ENCODE data around the gene SLC13A3. TPM values are rescaled to one million over a fixed set of nuclear protein-coding genes. Genes with fewer than 3 reads are reported as not detected.

Gene SLC13A3
- total RNA-seq, 1 donor from 2014 or later = 0.66 TPM

DNA sequence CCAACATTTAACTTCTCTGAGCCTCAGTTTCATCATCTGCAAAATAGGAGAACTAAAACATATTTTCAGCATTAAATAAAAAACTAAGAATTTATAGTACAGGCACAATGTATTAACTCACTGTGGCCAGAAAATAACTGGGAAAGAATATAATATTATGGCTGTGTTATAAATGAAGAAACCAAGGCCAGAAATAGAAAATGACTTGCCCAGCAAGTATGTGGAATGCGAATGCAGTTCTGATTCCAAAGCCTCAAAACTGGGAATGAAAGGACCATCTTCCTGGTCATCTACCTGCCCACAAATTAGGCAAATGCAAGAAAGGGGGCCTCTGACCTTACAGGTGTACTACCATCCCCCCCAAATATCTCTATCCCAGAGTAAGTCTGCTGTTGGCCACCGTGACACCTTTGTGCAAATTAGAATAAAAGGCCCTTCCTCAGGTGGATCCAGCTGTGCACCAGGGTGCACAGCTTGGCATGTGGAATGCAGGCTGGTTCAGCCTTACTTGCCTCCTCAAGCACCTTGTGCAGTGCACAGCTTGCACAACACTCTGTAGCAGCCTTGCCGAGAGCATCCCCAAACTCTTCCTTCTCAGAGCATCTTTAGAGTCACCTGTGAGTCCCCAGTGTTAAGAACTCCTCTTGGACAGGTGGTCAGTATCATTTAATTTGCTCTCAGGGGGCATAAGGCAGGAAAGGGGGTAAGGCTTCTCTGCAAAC lies 4.4 kb downstream of the SLC13A3 start:
- no peak overlapping the region for H3K4me3 ChIP-seq (ENCODE audit: insufficient read depth, low read depth, low read length)
- H4K20me1 ChIP-seq (ENCODE audit: insufficient read depth, low read length) = no peaks in the 10 kb centered on the region
- peaks cover 24% of the 10 kb centered on the region for H3K27me3 Mint-ChIP-seq (ENCODE audit: low read depth, unreplicated experiment)
- no peaks in the 10 kb centered on the region for H3K36me3 ChIP-seq (ENCODE audit: insufficient read depth, low read length)
- H2AFZ ChIP-seq (ENCODE audit: low read depth, low read length) = no peak overlapping the region
- DNase-seq (ENCODE audit: low read depth) = peak; percentile 6
- no peaks in the 10 kb centered on the region for H3K36me3 Mint-ChIP-seq (ENCODE audit: low read depth, unreplicated experiment)
- no peak for FAIRE-seq
- peaks cover 9% of the 10 kb centered on the region for H3K4me1 Mint-ChIP-seq (ENCODE audit: low read depth, unreplicated experiment)
- no peaks in the 10 kb centered on the region for H3K9me3 ChIP-seq (ENCODE audit: insufficient read depth, low read depth, low read length)
- no peak overlapping the region for H3K27ac ChIP-seq (ENCODE audit: low read depth, low read length)
- no peak overlapping the region for H3K4me3 Mint-ChIP-seq (ENCODE audit: unreplicated experiment)
- no peak overlapping the region for H3K27ac Mint-ChIP-seq (ENCODE audit: unreplicated experiment)
- peaks cover 2% of the 10 kb centered on the region for H3K9me3 Mint-ChIP-seq (ENCODE audit: unreplicated experiment)
- peaks cover 17% of the 10 kb centered on the region for H3K27me3 ChIP-seq (ENCODE audit: insufficient read depth, low read length)
- H3K4me2 ChIP-seq (ENCODE audit: low read length) = no peak overlapping the region
- H3K4me1 ChIP-seq (ENCODE audit: insufficient read depth, low read length) = no peaks in the 10 kb centered on the region
- H3K79me2 ChIP-seq (ENCODE audit: insufficient read depth, low read length) = no peaks in the 10 kb centered on the region
- H3K9ac ChIP-seq (ENCODE audit: low read length) = no peak overlapping the region
- TF ChIP-seq EZH2 (IDR thresholded peaks at IDR 0.05; ENCODE audit: insufficient read depth, low read length) = no peak
- TF ChIP-seq, protein P1, sequence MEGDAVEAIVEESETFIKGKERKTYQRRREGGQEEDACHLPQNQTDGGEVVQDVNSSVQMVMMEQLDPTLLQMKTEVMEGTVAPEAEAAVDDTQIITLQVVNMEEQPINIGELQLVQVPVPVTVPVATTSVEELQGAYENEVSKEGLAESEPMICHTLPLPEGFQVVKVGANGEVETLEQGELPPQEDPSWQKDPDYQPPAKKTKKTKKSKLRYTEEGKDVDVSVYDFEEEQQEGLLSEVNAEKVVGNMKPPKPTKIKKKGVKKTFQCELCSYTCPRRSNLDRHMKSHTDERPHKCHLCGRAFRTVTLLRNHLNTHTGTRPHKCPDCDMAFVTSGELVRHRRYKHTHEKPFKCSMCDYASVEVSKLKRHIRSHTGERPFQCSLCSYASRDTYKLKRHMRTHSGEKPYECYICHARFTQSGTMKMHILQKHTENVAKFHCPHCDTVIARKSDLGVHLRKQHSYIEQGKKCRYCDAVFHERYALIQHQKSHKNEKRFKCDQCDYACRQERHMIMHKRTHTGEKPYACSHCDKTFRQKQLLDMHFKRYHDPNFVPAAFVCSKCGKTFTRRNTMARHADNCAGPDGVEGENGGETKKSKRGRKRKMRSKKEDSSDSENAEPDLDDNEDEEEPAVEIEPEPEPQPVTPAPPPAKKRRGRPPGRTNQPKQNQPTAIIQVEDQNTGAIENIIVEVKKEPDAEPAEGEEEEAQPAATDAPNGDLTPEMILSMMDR (IDR thresholded peaks at IDR 0.05; ENCODE audit: insufficient read depth, low read depth, low read length) = no peak

DNA sequence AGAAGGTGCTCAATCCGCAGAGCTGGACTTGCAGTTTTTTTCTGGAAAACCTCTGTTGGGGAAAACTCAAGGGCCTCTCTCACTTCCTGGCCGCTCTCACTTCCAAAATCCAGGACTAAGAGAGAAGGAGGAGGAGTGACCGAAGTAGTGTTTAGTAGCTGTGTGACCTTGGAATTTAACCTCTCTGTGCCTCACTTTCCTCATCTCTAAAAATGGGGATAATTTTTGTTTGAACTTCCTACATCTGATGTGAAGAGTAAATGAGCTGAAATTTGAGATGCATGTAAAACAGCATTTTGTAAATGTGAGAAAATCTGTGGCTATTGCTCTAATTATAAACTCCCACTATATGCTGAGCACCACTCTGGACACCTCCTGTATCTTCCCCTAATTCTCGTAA lies 5.1 kb downstream of the SLC13A3 start:
- H3K4me3 Mint-ChIP-seq (ENCODE audit: unreplicated experiment) = no peak overlapping the region
- no peaks in the 10 kb centered on the region for H3K36me3 ChIP-seq (ENCODE audit: insufficient read depth, low read length)
- H3K9me3 Mint-ChIP-seq (ENCODE audit: unreplicated experiment) = peaks cover 2% of the 10 kb centered on the region
- DNase-seq (ENCODE audit: low read depth) = no peak
- TF ChIP-seq, protein P1 (IDR thresholded peaks at IDR 0.05; ENCODE audit: insufficient read depth, low read depth, low read length) = no peak
- no peak for TF ChIP-seq EZH2 (IDR thresholded peaks at IDR 0.05; ENCODE audit: insufficient read depth, low read length)
- no peaks in the 10 kb centered on the region for H3K4me1 ChIP-seq (ENCODE audit: insufficient read depth, low read length)
- peaks cover 1% of the 10 kb centered on the region for H3K36me3 Mint-ChIP-seq (ENCODE audit: low read depth, unreplicated experiment)
- H3K9me3 ChIP-seq (ENCODE audit: insufficient read depth, low read depth, low read length) = no peaks in the 10 kb centered on the region
- no peaks in the 10 kb centered on the region for H4K20me1 ChIP-seq (ENCODE audit: insufficient read depth, low read length)
- H3K79me2 ChIP-seq (ENCODE audit: insufficient read depth, low read length) = no peaks in the 10 kb centered on the region
- no peak overlapping the region for H3K27ac ChIP-seq (ENCODE audit: low read depth, low read length)
- H3K27me3 ChIP-seq (ENCODE audit: insufficient read depth, low read length) = peaks cover 12% of the 10 kb centered on the region
- H3K4me1 Mint-ChIP-seq (ENCODE audit: low read depth, unreplicated experiment) = peaks cover 9% of the 10 kb centered on the region
- H2AFZ ChIP-seq (ENCODE audit: low read depth, low read length) = no peak overlapping the region
- no peak overlapping the region for H3K27ac Mint-ChIP-seq (ENCODE audit: unreplicated experiment)
- peaks cover 20% of the 10 kb centered on the region for H3K27me3 Mint-ChIP-seq (ENCODE audit: low read depth, unreplicated experiment)
- no peak overlapping the region for H3K4me3 ChIP-seq (ENCODE audit: insufficient read depth, low read depth, low read length)
- H3K9ac ChIP-seq (ENCODE audit: low read length) = no peak overlapping the region
- FAIRE-seq = no peak
- H3K4me2 ChIP-seq (ENCODE audit: low read length) = no peak overlapping the region

DNA sequence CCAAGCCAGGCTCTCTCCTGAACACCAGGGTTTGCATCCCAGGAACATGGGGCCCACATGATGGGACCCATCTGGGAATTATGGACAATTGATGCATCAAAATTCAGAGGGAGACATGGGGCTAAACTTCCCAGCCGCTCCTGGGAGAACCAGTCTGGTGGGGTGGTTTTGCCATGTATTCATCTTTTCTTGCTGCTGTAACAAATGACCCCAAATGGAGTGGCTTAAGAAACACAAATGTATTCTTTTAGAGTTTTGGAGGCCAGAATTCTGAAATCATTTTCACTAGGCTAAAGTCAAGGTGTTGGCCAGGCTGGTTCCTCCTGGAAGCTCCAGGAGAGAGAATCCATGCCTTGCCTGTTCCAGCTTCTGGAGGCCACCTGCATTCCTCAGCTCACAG lies 6.5 kb downstream of the SLC13A3 start:
- H3K27ac Mint-ChIP-seq (ENCODE audit: unreplicated experiment) = no peak overlapping the region
- Histone ChIP-seq H3K9me3 (ENCODE audit: insufficient read depth, low read depth, low read length) (no peaks in the 10 kb centered on the region), H4K20me1 (ENCODE audit: insufficient read depth, low read length) (no peaks in the 10 kb centered on the region), H3K79me2 (ENCODE audit: insufficient read depth, low read length) (no peaks in the 10 kb centered on the region), H3K4me3 (ENCODE audit: insufficient read depth, low read depth, low read length) (no peak overlapping the region), H3K9ac (ENCODE audit: low read length) (no peak overlapping the region), H3K36me3 (ENCODE audit: insufficient read depth, low read length) (no peaks in the 10 kb centered on the region), H2AFZ (ENCODE audit: low read depth, low read length) (no peak overlapping the region), H3K27me3 (ENCODE audit: insufficient read depth, low read length) (no peaks in the 10 kb centered on the region), H3K4me2 (ENCODE audit: low read length) (no peak overlapping the region), H3K4me1 (ENCODE audit: insufficient read depth, low read length) (no peaks in the 10 kb centered on the region), H3K27ac (ENCODE audit: low read depth, low read length) (no peak overlapping the region)
- DNase-seq (ENCODE audit: low read depth) (no peak), FAIRE-seq (no peak)
- H3K9me3 Mint-ChIP-seq (ENCODE audit: unreplicated experiment) = no peaks in the 10 kb centered on the region
- H3K4me1 Mint-ChIP-seq (ENCODE audit: low read depth, unreplicated experiment) = peaks cover 9% of the 10 kb centered on the region
- H3K4me3 Mint-ChIP-seq (ENCODE audit: unreplicated experiment) = no peak overlapping the region
- H3K36me3 Mint-ChIP-seq (ENCODE audit: low read depth, unreplicated experiment) = peaks cover 2% of the 10 kb centered on the region
- peaks cover 11% of the 10 kb centered on the region for H3K27me3 Mint-ChIP-seq (ENCODE audit: low read depth, unreplicated experiment)
- TF ChIP-seq, protein P1 (IDR thresholded peaks at IDR 0.05; ENCODE audit: insufficient read depth, low read depth, low read length) = no peak
- no peak for TF ChIP-seq EZH2 (IDR thresholded peaks at IDR 0.05; ENCODE audit: insufficient read depth, low read length)

Measured in astrocyte (in vitro differentiated cells and primary cell).